Activated CD4-positive, alpha-beta memory T cell treated with anti-CD3 and anti-CD28 coated beads for 36 hours (primary cell): ENCODE measurements around the gene COL4A2. TPM values are rescaled to one million over a fixed set of nuclear protein-coding genes. Genes with fewer than 3 reads are reported as not detected.
A peak's percentile ranks its signal among the peaks of the same experiment; 100 is the strongest.

Experiments
- CTCF ChIA-PET: fragments of 350-600 bp; sonication (Branson Sonifier 250); formaldehyde crosslinking; loops from one replicate; lab custom pipeline; 2021; ENCODE audit warnings: antibody characterized with exemption, inconsistent platforms; lab: Charles Lee
- POLR2A ChIA-PET: fragments of 350-600 bp; sonication (Branson Sonifier 250); formaldehyde crosslinking; loops from one replicate; lab custom pipeline; 2021; ENCODE audit warnings: antibody characterized with exemption; lab: Charles Lee
- DNase-seq: peaks from one replicate; pipeline ENCODE4 v3.0.0-alpha.2; 2020
- H3K27ac Mint-ChIP-seq: one replicate; pipeline ENCODE4 v1.8.0; 2021; ENCODE audit warnings: mixed read lengths
- H3K27me3 Mint-ChIP-seq: one replicate; pipeline ENCODE4 v1.8.0; 2021; ENCODE audit warnings: mixed read lengths
- H3K36me3 Mint-ChIP-seq: one replicate; pipeline ENCODE4 v1.8.0; 2021; ENCODE audit warnings: mixed read lengths
- H3K4me1 Mint-ChIP-seq: one replicate; pipeline ENCODE4 v1.8.0; 2021; ENCODE audit warnings: low read depth, mixed read lengths
- H3K4me3 Mint-ChIP-seq: one replicate; pipeline ENCODE4 v1.8.0; 2021; ENCODE audit warnings: mild to moderate bottlenecking, mixed read lengths
- H3K9me3 Mint-ChIP-seq: one replicate; pipeline ENCODE4 v1.8.0; 2021; ENCODE audit warnings: mixed read lengths
- intact Hi-C: fragments of 100-400 bp; cut with micrococcal nuclease; formaldehyde crosslinking; loops from one replicate; pipeline ENCODE4 v1.15.1; 2023
- total RNA-seq, 2 experiments: library from RNA; stranded (reverse); gene quantifications; one replicate each; pipeline ENCODE4 v1.2.3, GENCODE V29; 2021

The COL4A2 gene
- total RNA-seq, 2 experiments from 2014 or later, result not detected

DNA sequence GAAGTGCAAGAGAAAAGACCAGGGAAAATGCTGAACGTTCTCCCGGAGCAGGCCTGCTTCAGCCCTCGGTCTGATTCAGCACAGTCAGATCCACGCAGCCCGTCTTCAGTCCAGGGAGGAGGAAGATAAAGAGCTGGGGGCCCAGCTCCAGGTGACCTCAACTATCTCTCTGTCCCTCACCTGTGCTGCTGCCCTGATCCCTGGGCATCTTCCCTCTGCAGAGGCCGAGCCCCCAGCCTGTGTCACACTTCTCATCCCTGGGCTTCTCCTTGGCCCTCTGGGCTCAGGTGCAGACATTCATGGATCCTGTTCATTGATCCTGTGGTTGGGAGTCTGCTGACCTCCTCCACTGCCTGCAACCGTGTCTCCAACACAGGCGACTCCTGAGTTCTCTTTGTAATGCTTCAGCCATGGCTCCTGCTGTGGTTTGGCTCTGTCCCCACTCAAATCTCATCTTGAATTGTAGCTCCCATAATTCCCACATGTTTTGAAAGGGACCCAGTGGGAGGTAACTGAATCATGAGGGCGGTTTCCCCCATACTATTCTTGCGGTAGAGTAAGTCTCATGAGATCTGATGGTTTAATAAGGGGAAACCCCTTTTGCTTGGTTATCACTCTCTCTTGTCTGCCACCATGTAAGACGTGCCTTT lies 27.9 kb downstream of the COL4A2 start:
- H3K4me1 Mint-ChIP-seq, result peaks cover 5% of the 10 kb centered on the region
- no peaks in the 10 kb centered on the region for H3K36me3 Mint-ChIP-seq
- intact Hi-C loops, result no loop called here
- ChIA-PET CTCF (no interaction called here), POLR2A (no interaction called here)
- H3K27ac Mint-ChIP-seq, result no peak overlapping the region
- peaks cover 10% of the 10 kb centered on the region for H3K9me3 Mint-ChIP-seq
- H3K4me3 Mint-ChIP-seq, result no peak overlapping the region
- peaks cover 21% of the 10 kb centered on the region for H3K27me3 Mint-ChIP-seq
- DNase-seq, result no peak

DNA sequence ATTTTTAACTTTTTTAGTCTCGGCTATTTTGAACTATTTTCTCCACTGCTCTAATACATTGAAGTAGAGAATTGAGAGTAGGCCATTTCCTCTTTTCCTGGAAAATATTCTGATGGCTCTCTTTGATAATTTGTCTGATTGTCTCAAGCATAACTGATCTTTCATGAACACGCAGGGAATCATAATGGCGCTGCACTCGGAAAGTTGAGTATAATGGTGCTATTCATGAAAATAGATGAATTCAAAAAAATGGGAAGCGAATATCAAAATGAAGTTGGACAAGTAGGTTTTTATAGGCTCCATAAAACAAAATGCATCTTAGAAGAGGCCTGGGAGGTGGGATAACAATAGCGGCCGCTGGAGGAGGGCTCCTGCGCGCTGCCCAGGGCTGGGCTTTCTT lies 29.0 kb downstream of the COL4A2 start:
- Mint-ChIP-seq H3K9me3 (peaks cover 10% of the 10 kb centered on the region), H3K36me3 (no peaks in the 10 kb centered on the region), H3K27ac (no peak overlapping the region), H3K4me3 (no peak overlapping the region), H3K4me1 (peaks cover 16% of the 10 kb centered on the region), H3K27me3 (peaks cover 22% of the 10 kb centered on the region)
- ChIA-PET POLR2A (no interaction called here), CTCF (no interaction called here)
- intact Hi-C loops, result no loop called here
- DNase-seq, result no peak

DNA sequence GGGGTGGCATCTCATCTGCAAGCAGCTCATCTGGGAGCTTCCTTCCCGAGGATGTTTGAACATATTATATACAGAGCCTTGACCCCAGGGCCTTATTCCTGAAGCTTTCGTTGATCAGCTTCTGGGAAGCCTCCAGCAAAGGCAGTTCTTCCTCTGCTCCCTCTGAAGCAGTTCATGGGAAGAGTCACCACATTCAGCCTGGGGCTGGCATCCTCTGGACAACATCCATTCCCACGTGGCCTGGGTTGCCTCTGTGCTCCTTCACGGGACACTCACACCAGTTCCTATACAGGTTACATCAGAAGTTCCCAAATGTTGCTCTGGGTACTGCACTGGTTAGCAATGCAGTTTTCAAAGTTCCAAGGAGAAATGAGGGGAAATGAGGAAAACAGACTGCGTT lies 29.6 kb downstream of the COL4A2 start:
- peaks cover 22% of the 10 kb centered on the region for H3K4me1 Mint-ChIP-seq
- ChIA-PET POLR2A (no interaction called here), CTCF (no interaction called here)
- H3K9me3 Mint-ChIP-seq, result peaks cover 10% of the 10 kb centered on the region
- H3K27me3 Mint-ChIP-seq, result peaks cover 25% of the 10 kb centered on the region
- DNase-seq, result no peak
- H3K4me3 Mint-ChIP-seq, result no peak overlapping the region
- H3K27ac Mint-ChIP-seq, result no peak overlapping the region
- no peaks in the 10 kb centered on the region for H3K36me3 Mint-ChIP-seq
- intact Hi-C loops, result no loop called here

DNA sequence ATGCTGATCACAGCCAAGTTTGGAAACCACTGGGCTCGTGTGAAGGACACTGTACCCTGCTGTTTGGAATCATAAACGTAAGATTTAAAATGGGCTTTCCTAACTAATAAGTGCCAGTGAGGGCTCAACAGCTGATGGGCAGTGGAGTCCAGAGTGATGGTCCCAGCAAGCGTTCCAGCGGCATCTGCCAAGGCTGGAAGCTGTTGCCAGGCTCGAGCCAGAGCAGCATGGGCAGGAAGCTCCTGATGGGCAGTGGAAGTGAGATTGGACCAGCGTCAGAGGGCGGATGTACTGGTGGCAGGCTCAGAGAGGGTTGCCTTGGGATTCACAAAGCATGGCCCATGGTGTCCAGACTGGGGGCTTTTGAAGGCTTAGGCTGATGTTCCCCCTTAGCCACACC lies 30.2 kb downstream of the COL4A2 start:
- Mint-ChIP-seq H3K9me3 (peaks cover 10% of the 10 kb centered on the region), H3K36me3 (no peaks in the 10 kb centered on the region), H3K4me1 (peaks cover 24% of the 10 kb centered on the region), H3K27me3 (peaks cover 28% of the 10 kb centered on the region), H3K27ac (no peak overlapping the region), H3K4me3 (no peak overlapping the region)
- intact Hi-C loops, result no loop called here
- POLR2A ChIA-PET, result no interaction called here
- no peak for DNase-seq
- CTCF ChIA-PET, result no interaction called here

DNA sequence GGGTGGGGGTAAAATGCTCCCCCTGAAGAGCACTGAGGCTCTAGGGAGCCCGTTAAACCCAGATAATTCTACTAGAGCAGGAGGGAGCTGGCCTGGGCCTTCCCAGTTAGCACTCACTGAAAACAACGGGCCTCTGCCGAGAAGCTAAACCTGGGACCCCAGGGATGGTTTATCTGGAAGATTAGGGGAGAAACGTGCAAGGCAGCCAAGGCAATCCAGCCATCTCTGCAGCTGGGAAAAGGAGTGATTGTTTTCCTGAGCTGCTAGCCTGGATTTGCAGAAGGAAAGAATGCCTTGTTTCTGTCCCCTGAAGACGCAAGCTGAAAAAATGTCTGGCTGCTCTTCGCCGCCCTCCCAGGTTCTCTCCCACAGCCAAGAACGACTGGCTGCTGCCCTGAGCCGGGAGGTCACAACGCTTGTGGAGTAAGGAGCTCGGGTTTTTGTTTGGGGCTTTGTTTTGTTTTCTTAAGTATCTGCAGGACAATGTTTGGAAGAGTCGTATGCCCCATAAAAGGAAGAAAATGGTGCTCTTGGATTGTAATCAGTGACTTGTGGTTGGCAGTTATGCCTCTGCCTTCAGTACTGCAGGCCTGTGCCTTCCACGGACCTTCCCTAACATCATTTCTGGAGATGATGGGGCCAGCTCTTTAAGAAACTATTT lies 31.5 kb downstream of the COL4A2 start:
- H3K27me3 Mint-ChIP-seq, result peaks cover 23% of the 10 kb centered on the region
- intact Hi-C loops, result no loop called here

DNA sequence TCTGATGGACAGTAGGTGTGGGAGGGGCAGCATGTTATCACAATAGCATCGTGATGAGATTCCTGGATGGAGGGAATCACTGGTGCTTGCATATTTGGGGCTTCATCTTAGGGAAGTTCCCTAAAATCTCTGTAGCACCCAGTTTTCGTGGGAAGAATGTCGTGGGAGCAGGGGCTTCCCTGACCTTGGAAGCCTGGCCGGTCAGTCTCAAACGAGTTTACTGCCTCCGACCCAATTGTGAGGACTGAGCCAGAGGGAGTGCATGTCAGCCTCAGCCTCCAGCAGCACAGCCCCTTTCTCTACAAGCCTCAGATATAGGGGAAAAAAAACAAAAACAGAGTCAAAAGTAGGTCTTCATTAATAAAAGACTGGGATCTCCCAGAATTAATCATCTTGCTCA lies 32.2 kb downstream of the COL4A2 start:
- Mint-ChIP-seq H3K27me3 (peaks cover 23% of the 10 kb centered on the region), H3K4me3 (no peak overlapping the region)
- CTCF ChIA-PET, result no interaction called here

More for the DNA sequence above, 31.5 kb downstream of the COL4A2 start:
- peaks cover 10% of the 10 kb centered on the region for H3K9me3 Mint-ChIP-seq
- peaks cover 24% of the 10 kb centered on the region for H3K4me1 Mint-ChIP-seq
- POLR2A ChIA-PET, result no interaction called here
- H3K4me3 Mint-ChIP-seq, result no peak overlapping the region
- DNase-seq, result no peak
- CTCF ChIA-PET, result interaction anchor here (0.6 kb wide), 1 partner anchor 255 kb away, joined by 3 read pairs; no protein-coding TSS in a partner anchor
- H3K36me3 Mint-ChIP-seq, result no peaks in the 10 kb centered on the region
- no peak overlapping the region for H3K27ac Mint-ChIP-seq

DNA sequence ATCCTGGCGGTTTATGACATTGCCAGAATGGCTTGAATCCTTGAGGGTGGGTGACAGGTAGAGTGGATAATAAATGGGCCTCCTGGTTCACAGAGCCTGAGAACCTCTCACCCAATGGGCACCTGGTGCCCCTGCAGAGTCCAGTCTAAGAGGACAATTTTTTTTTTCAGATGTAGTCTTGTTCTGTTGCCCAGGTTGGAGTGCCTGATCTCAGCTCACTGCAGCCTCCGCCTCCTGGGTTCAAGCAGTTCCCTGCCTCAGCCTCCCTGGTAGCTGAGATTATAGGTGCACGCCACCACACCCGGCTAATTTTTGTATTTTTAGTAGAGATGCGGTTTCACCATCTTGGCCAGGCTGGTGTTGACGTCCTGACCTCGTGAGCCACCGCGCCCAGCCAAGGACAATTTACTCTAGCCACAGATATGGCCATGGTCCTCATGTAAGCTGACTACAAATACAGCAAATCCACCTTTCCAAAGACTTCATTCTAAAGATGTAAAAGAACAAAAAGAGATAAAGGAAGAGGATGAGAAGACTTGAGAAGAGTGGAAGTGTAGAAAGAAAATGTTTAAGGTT lies 33.0 kb downstream of the COL4A2 start:
- Mint-ChIP-seq H3K27me3 (peaks cover 22% of the 10 kb centered on the region), H3K9me3 (peaks cover 4% of the 10 kb centered on the region), H3K4me1 (peaks cover 24% of the 10 kb centered on the region), H3K27ac (no peak overlapping the region), H3K4me3 (no peak overlapping the region), H3K36me3 (no peaks in the 10 kb centered on the region)
- ChIA-PET POLR2A (no interaction called here), CTCF (no interaction called here)
- intact Hi-C loops, result loop anchor here (5.0 kb wide), 1 partner anchor 47 kb away; no protein-coding TSS in a partner anchor
- DNase-seq, result no peak

More for the DNA sequence above, 32.2 kb downstream of the COL4A2 start:
- no peak overlapping the region for H3K27ac Mint-ChIP-seq
- H3K9me3 Mint-ChIP-seq, result peaks cover 10% of the 10 kb centered on the region
- H3K36me3 Mint-ChIP-seq, result no peaks in the 10 kb centered on the region
- peaks cover 24% of the 10 kb centered on the region for H3K4me1 Mint-ChIP-seq
- intact Hi-C loops, result no loop called here
- DNase-seq, result no peak
- POLR2A ChIA-PET, result no interaction called here

DNA sequence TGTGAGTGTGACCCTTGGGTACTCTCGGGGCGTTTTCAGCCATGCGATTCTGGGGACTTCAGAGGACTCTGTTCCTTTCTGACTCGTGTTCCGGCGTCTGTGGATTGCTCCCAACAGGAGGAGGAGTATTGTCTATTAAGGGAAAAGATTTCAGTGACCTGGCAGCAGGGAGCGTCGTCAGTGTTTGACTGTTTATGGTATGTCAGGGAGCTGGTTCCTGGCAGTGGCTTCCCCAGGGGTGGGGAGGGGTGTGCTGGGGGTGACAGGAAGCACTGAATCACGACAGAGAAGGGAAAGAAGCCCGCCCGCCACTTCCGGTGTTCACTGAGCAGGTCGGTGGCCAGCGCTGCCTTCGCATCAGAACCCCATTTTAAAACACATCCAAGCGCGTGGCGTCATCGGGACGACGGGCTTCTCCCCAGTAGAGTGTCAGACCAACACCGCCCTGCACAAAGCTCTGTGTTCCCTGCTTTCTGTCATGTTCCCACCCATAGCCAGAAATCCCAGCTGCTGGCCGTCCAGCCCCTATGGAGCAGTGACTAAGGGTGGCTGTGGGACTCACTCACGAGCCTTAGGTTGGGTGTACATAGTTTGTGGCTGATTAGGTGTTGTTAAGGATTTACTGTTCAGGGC lies 33.8 kb downstream of the COL4A2 start:
- peak; percentile 83 for DNase-seq
- Mint-ChIP-seq H3K9me3 (no peaks in the 10 kb centered on the region), H3K4me3 (no peak overlapping the region), H3K27ac (peak overlapping the region; percentile 13), H3K4me1 (peaks cover 24% of the 10 kb centered on the region), H3K27me3 (peaks cover 21% of the 10 kb centered on the region), H3K36me3 (no peaks in the 10 kb centered on the region)
- ChIA-PET CTCF (no interaction called here), POLR2A (no interaction called here)
- intact Hi-C loops, result loop anchor here (5.0 kb wide), 1 partner anchor 46 kb away; no protein-coding TSS in a partner anchor

DNA sequence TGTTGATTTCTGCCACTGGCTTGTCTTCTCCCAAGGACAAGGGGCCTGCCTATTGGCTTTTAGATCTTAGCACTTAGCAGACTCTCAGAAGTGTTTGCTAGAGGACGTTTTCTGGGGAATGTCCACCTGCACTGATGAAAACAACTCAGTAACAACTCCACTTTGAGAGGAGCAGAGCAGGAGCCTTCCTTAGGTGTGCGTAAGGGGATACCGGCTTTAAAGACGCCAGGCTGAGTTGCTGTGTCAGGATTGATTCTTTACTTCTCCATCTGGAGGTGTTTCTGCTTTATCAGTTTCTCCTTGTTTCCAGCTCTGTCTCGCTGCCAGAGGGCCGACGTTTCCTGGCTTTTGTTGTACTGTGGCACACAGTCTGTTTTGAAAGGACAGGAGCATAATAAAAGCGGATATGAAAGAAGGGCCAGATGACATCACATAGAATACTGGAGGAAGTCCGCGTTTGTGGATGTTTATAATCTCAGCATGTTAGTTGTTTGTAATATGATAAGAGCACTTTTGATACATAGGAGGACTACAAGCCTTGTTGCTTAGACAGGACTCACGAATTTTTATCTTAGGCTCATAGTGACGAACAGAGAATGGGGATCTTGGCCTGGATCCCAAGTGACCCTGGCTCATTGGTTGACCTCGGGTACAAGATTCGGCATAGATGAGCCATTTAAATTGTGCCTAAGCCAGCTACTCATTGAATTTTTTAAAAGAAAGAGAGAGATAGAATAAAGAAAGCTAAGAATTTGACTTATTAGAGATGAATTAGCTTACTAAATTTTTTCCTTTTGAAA lies 34.6 kb downstream of the COL4A2 start:
- intact Hi-C loops, result loop anchor here (5.0 kb wide), 1 partner anchor 46 kb away; no protein-coding TSS in a partner anchor
- Mint-ChIP-seq H3K4me1 (peaks cover 24% of the 10 kb centered on the region), H3K27me3 (peaks cover 21% of the 10 kb centered on the region), H3K36me3 (no peaks in the 10 kb centered on the region), H3K27ac (no peak overlapping the region), H3K9me3 (no peaks in the 10 kb centered on the region), H3K4me3 (no peak overlapping the region)
- ChIA-PET POLR2A (no interaction called here), CTCF (no interaction called here)
- no peak for DNase-seq

DNA sequence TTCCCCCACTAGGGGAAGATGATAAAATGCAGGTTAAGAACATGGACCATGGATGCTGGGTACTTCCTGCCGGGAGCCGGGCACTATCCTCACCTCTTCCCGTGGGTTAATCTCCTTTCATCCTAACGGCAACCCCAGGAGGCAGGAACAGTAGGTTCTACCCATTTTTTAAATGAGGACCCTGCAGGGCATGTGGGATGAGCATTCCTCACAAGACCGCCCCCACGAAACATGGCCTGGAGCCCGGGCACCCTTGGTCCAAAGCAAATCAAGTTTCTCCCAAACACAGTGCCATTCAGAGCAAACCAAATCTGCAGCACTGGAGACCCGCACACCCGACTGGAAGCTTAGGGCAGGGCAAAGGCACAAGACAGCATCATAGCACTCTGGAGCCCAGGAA lies 35.4 kb downstream of the COL4A2 start:
- CTCF ChIA-PET, result no interaction called here
- intact Hi-C loops, result loop anchor here (5.0 kb wide), 1 partner anchor 45 kb away; no protein-coding TSS in a partner anchor
- no peaks in the 10 kb centered on the region for H3K9me3 Mint-ChIP-seq

DNA sequence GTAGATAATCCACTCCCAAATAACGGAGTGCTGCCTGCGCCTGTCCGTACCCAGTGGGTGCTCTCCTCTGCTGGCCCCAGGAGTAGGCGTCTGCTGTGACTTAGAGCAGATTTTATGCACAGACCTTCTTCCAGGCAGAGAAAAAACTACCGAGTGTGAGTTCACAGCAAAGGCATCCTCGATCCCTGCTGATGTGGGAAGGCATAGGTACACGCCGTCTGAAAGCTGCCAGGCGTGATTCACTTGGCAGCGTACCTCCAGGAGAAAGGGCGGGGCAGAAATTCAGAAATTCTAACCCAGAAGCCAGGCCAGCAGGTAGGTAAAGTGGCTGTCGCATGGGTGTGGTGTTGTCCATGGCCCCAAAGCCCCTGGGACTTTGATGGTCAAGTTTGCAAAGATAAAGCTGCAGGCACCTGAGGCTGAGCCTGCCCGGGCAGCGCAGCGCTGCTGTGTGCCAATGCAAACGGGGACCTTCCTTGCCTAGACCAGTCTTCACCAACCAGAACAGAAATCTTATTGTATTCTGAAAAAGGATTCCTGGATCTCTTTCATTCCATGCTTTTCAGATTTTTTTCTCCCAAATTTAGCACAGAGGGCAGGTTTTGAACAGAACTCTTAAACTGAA lies 36.3 kb downstream of the COL4A2 start:
- H3K9me3 Mint-ChIP-seq, result no peaks in the 10 kb centered on the region
- H3K4me3 Mint-ChIP-seq, result no peak overlapping the region
- peaks cover 18% of the 10 kb centered on the region for H3K27me3 Mint-ChIP-seq
- CTCF ChIA-PET, result no interaction called here
- POLR2A ChIA-PET, result no interaction called here
- DNase-seq, result no peak
- peaks cover 24% of the 10 kb centered on the region for H3K4me1 Mint-ChIP-seq
- H3K27ac Mint-ChIP-seq, result no peak overlapping the region
- no peaks in the 10 kb centered on the region for H3K36me3 Mint-ChIP-seq
- intact Hi-C loops, result loop anchor here (5.0 kb wide), 1 partner anchor 44 kb away; no protein-coding TSS in a partner anchor

More for the DNA sequence above, 35.4 kb downstream of the COL4A2 start:
- no peak for DNase-seq
- H3K36me3 Mint-ChIP-seq, result no peaks in the 10 kb centered on the region
- peaks cover 24% of the 10 kb centered on the region for H3K4me1 Mint-ChIP-seq
- H3K27ac Mint-ChIP-seq, result no peak overlapping the region
- peaks cover 21% of the 10 kb centered on the region for H3K27me3 Mint-ChIP-seq
- H3K4me3 Mint-ChIP-seq, result no peak overlapping the region
- POLR2A ChIA-PET, result no interaction called here
